GM18502 (cell line): Measurements from ENCODE around the gene OGFR.

Experiments
- ATAC-seq: cut with Tn5 transposase; IDR thresholded peaks from one replicate; pipeline ENCODE4 v1.9.1; 2021; ENCODE audit warnings: mild to moderate bottlenecking; ENCODE audit not compliant: unreplicated experiment, poor library complexity

Gene OGFR

DNA sequence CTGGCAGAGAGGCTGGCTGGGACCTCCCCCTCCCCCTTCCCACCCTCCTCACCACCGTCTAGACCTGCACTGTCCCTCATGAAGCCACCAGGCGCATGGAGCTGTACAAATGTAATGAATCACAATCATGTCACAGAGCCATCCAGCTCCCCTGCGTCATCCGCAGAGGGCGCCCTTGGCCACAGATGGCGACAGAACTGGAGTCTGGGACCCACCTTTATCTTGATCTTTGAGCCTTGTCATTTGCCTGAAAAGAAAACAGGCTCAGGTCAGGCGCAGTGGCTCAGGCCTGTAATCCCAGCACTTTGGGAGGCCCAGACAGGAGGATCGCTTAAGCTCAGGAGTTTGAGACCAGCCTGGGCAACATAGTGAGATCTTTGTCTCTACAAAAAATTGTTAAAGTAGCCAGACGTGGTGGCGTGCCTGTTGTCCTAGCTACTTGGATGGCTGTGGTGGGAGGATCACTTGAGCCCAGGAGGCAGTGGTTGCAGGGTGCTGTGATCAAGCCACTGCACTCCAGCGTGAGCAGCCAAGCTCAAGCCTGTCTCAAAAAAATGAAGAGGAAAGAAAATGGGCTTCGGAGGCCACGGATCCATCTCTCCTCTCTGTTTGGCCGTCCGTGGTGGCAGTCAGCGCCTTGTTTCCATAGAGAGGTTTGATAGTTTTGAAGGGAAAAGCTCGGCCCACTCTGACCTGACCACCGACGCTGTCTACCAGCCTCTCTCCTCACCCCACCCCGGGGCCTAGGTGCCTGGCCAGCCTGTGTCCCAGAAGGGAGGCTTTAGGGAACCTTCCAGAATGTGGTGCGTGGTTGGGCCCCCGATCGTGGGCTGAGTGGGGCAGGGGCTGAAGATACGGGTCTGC, 18.4 kb downstream of the OGFR start:
- ATAC-seq = no peak

DNA sequence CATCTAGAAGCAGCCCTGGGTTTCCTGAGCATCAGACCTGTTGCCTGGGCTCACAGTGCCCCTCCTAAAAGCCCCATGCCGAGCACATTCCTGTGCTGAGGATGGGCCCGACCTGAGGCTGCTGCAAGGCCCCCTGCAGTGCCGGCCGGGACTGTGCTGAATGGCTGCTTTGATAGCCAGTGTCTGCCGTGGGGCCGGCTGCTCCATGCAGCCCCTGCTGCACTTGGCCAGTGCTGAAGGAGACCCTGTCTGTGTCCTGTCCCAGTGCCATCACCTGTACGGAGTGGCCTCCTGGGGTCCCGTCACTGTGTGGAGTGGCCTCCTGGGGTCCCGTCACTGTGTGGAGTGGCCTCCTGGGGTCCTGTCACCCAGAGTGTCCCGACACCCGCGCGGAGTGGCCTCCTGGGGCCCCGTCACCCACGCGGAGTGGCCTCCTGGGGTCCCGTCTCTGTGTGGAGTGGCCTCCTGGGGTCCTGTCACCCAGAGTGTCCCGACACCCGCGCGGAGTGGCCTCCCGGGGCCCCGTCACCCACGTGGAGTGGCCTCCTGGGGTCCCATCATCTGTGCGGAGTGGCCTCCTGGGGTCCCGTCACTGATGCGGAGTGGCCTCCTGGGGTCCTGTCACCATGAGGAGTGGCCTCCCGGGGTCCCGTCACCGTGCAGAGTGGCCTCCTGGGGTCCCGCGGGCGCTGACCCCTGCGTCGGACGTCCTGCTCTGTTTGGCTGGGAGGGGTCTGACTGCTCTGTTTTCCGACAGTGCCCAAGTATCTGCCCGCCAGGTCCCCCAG, 19.2 kb downstream of the OGFR start:
- no peak for ATAC-seq

DNA sequence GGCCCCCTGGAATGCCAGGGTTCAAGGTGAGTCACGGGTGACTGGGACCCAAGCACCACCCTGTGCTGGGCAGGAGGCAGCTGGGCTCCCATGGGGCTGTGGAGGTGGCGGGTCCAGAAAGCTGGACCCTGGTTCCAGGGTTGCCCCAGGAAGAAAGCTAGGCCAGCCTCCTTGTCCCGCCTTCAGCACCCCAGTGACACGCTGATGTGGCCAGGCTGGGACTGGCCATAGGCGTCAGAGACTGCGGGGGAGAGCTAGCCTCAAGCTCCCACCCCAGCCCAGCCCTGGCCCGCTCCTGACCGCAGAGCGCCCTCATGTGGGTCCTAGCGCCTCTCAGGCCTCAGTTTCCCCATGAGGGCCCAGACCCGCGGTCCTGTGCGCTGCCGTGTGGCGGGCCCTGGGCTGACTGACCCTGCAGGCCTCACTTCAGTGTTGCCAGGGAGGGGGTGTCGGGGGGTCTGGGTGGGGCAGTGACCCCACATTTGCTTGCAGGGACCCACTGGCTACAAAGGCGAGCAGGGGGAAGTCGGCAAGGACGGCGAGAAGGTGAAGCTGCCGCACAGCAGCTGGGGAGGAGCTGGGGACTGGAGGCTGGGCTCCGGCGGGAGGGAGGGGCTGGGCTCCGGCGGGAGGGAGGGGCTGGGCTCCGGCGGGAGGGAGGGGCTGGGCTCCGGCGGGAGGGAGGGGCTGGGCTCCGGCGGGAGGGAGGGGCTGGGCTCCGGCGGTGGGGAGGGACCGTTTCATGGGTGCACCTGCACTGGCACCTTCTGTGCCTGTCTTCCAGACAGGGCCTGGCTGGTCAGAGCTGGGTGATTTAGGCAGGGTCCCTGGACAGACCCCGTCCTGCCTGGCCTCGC, 20.1 kb downstream of the OGFR start:
- no peak for ATAC-seq

DNA sequence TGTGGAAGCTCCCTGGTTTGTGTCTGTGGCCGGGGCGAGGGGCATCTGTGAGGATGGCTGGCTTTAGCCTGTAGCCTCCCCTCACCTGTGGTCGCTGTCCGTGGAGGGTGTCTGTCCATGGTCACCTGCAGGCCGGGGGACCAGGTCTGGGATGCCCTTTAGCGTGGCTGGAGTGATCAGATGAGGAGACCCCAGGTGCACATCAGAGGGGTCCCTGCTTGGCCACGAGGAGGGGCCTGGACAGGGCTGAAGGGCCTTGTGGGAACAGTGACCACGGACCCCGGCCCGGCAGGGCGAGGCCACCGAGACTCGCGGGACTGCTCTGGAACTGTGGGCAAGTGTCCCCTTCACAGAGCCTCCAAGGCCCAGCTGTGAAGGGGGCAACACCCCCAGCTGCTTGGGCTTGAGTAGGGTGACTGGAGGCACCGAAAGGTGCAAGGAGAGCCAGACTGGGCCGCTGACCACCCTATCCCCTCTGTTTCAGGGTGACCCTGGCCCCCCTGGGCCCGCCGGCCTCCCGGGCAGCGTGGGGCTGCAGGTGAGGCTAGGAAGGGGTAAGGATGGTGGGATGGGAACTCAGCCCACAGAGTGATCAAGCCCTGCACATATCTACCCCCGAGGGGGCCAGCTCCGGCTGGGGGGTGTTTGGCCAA, 20.8 kb downstream of the OGFR start:
- no peak for ATAC-seq

DNA sequence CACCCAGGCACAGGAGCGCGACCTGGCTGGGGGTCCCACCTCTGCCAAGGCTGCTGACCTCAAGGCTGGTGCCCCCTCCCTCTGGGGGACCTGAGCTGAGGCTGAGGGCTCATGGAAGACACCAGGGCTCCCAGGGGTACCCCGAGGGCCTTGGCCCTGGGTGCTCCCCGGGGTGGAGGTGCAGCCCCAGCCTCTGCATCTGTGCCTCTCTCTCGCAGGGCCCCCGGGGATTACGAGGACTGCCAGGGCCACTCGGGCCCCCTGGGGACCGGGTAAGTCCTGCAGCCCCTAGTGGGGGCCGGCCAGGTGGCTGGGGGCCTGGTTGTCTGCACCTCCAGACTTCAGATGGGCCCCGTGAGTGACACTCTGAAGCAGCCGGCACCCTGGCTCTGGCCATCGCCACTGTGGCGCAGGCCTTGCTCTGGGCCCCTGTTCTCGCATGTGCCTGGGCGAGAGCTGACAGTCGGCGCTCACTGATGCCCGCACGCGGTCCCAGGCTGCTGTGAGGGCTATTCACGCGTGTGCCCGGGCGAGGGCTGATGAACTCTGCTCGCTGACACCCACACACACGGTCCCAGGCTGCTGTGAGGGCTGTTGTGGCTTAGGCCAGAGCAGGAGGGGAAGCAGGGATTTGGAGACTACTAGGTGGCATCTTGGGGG, 21.5 kb downstream of the OGFR start:
- no peak for ATAC-seq

DNA sequence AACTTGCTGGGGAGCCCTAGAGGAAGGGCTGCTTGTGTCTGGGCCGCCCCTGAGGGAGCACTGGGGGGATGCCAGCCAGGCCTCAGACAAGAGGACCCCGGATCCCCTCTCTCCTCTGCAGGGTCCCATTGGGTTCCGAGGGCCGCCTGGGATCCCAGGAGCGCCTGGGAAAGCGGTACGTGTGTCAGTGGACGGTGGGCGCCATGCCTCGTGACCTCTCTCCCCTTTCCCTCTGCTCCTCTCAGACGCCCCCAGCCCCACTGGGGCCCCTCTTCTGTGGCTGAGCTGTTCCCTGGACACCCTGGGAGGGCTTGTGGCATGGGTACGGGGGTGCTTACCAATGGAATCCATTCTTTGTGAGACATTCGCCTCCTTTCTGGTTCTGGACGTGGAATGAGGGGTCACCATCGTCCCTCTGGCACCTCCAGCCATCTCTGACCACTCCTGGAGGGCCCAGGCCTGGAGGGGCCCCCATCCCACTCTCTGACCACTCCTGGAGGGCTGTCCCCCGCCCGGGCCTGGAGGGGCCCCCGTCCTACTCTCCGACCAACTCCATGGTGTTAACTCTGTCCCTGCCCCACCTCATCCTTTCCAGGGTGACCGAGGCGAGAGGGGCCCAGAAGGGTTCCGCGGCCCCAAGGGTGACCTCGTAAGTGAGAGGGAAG, 22.1 kb downstream of the OGFR start:
- no peak for ATAC-seq

DNA sequence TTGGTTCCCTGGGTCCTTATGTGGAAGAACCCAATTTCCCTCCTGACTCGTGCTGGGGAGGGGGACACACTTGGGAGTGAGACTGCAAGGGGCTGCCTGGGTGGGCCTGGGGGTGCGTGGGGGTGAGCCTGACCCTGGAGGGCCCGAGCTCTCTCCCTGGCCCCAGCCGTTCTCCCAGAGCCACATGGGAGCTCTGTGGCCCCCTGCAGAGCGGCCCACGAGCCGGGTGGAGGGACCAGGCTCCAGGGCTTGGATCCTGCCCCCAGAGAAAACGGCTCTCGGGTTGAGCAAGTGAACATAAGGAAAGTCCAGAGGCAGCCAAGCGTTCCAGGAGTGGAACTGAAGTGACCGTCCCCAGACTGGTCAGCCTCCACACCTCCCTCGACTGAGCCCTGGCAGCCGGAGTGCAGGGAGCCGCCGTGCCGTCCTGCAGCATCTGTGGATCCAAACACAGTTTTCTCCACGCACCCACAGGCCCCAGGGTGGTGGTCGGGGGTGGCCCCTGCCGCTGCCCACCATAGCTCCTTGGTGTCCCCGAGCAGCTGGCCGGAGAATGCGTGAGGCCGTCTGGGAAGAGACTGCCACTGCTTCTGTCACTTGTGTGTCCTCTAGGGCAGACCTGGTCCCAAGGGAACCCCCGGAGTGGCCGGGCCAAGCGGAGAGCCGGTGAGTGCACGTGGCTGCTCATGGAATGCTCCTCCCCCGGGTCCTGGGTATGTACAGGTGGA, 22.8 kb downstream of the OGFR start:
- no peak for ATAC-seq

DNA sequence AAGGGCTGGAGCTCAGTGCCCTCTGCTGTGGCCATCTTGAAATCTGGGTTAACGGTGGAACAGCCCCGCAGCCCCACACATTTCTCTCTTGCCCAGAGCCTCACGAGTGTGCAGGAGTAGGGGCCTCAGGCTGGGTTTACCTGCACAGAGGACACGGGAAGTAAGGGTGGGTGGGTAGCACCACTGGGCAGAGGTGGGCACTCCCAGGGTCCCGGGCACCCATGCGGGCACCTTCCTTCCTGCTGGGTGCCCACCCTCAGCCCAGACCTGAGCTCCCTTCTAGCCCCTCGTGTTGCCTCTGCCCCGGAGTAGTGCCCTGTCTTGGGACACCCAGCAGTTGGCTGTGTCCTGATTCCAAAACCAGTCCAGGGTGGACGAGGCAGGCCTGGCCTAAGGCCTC, 23.4 kb downstream of the OGFR start:
- ATAC-seq = no peak

DNA sequence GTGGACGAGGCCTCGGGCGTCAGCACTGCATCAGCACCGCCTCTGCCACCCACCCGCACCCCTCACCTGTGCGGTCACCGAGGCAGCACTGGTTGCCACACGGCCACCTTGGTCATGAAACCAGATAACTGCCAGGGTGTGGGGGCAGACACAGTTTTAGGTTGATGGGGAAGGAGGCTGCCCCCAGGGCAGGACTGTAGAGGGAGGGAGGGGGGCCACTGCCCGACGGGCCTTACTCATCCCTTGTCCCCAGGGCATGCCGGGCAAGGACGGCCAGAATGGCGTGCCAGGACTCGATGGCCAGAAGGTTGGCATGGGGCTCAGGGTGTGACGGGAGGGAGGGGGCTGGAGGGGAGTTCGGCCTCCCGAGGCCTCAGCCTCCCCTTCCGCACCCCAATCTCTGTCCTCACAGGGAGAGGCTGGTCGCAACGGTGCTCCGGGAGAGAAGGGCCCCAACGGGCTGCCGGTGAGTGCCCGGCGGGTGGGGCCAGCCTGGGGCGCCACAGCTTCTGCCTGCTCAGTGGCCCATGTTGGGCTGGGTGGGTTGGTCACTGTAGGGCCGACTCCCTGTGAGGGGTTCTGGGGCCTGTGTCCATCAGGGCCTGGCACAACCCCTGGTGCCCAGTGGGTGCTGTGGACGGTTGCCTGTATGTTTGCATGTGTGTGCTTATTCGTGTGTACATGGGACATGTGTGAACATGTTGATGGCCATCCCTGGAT, 24.0 kb downstream of the OGFR start:
- ATAC-seq = no peak

DNA sequence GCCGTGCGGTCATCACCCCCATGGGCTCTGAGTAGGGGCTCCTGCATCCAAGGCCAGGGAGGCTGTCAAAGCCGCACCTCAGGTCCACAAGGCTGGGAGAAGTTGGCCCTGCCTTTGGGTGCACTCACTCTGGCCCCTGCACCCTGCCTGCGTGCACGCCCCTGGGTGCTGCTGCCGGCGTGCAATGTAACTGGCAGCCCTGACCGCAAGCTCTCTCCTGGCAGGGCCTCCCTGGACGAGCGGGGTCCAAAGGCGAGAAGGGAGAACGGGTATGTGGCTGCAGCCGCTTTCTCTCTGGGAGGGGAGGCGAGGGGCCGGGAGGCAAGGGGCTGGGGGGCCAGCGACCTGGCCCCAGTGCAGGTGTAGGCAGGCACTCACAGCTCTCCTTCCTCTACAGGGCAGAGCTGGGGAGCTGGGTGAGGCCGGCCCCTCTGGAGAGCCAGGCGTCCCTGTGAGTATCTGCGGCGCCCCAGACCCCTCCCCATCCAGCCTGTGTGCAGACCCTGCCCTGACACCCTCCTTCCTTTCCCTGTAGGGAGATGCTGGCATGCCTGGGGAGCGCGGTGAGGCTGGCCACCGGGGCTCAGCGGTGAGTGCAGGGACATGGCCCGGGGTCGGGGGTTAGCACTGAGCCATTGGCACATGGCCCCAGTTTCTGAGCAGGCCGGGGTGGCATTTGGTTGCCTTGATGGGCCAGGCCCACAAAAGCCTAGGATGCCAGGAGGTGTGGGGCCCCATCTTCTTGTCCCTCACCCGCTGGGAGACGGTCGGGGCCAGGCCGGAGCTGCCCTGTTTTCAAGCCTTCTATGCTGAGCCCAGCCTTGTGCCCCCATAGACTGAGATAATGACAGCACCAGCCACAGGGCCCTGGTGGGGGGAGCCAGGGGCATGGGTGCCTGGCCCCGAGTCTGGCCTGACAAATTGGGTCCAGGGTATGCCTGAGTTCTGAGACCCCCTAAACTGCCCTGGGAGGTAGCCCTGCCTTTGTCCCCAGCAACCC, 24.9 kb downstream of the OGFR start:
- ATAC-seq = no peak

DNA sequence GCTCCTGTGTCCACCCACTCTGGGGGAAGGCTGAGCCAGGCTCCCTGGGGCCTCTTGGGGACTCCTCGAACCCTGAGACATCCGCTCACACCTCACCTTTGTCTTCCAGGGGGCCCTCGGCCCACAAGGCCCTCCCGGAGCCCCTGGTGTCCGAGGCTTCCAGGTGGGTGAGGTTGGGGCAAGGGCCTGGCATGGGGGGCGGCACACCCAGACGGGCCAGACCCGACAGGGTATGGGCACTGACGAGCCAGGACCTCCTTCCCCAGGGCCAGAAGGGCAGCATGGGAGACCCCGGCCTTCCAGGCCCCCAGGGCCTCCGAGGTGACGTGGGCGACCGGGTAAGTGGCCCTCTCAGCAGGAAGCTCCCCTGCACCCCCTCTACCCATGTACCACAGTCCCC, 25.6 kb downstream of the OGFR start:
- no peak for ATAC-seq

DNA sequence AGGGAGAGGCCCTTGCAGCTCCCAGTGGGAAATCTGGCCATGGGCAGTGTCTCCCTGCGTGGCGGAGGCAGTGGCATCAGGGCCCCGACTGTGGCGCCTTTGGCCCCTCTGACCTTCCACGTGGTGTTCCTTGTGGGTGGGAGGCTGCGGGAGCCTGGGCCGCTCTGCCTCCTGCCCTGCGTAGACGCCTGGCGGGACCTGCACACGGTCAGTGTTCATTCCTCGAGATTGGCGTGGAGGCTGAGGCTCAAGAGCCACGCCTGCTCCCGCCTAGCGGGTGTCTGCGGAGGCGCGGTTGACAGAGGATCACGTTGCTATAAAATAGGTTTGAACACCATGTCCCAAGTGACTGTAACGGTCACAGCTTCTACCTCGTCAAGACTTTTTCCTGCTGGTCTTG, 26.2 kb downstream of the OGFR start:
- no peak for ATAC-seq

DNA sequence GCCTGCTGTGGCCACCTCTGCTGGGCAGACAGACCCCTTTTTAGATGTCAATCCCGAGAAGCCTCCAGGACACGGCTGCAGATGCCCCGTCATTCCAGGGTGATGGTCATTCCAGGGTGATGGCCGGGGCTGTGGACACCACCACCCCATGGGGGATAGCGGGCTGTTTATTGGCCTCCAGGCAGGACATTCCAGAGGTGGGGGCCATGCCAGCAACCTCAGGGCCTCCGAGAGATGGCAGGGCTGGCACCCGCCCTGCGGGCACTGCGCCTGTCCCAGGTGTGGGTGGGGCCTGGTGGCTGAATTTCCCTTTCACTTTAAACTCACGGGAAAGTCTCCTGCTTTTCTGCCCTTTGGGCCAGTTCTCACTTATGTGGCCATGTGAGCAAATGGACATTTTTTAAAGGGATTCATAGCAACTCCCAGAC, 26.7 kb downstream of the OGFR start:
- ATAC-seq = no peak

DNA sequence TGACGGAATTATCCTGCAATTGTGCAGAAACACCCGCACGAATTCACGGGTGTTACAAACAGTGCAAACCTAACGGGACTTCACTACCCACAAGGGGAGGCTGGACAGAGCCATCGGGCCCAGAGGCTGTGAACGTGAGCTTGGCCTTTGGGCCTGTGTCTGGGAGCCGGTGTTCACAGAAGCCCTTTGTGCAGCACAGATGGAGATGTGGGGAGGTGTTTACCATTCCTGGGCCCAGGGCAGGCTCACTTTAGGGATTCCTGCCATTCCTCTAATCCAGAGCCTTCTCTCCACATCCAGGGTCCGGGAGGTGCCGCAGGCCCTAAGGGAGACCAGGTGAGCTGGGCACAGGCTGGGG, 27.2 kb downstream of the OGFR start:
- no peak for ATAC-seq

DNA sequence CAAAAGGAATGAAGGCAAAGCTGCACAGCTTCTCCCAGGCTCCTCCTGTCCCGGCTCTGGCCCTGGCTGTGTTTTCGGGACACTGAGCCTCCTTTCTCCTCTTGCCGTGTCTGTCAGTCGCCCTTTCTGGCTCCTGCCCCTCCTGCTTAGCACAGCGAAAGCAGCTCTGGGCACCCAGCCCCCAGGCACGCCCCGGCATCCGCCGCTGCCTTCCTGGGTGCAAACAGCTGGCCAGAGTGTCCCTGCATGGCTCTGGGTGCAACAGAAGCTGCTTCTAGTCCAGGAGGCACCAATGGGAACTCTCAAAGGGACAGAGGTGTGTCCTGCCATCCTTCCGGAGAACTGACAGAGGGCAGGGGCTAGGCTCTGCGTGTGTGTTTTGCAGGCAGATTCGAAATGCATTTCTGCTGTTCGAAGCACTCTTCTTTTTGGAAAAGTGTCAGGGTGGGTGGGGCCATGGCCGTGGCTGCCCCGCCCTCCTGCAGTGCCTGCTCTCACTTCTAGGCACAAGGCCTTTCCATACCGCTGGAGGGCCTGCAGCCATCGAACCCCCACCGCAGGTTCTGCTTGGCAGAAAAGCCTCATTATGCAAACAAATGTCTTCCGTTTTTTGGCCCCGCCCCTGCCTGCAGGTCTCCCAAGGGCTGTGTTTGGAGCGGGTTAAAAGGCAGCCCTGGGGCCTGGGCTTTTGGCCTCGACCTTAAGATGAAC, 27.7 kb downstream of the OGFR start:
- ATAC-seq = peak; percentile 61

DNA sequence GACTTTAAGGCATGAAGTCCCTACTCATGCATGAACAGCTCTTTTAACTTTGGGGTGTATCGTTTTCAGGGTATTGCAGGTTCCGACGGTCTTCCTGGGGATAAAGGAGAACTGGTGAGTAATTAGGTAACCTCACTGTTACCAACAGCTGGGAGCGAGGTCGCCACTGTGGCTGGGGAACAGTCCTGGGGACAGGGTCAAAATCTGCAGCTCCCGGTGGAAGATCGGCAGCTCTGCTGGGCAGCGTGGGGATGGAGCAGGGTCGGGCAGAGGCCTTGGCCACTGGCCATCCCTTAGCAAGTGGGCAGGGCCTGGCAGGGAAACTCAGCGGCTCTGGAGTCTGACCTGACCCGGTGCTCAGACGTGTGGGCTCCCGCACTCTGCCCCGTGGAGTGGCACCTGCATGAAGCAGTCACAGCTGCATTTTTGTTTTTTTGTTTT, 28.3 kb downstream of the OGFR start:
- peak; percentile 37 for ATAC-seq
